GM19023 (cell line): ENCODE data around the gene CTDSP1.

Experiments used
- ATAC-seq: cut with Tn5 transposase; IDR thresholded peaks from one replicate; pipeline ENCODE4 v1.9.1; 2021; ENCODE audit warnings: mild to moderate bottlenecking, moderate library complexity; ENCODE audit not compliant: unreplicated experiment

CTDSP1 gene

DNA sequence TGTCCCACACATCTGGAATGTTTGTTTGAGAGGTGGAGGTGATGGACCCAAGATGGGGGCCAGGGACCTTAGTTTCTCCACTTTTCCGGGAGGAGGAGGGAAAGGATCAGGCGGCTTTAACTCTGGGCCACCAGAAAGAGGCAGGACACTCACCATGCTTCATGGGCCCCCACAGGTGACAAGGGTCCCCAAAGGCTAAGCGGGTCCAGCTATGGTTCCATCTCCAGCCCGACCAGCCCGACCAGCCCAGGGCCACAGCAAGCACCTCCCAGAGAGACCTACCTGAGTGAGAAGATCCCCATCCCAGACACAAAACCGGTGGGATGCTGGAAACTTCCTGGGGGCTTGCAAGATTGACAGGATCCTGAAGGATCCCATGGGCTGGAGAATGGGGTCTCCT is 16.9 kb upstream of the CTDSP1 start:
- no peak for ATAC-seq

DNA sequence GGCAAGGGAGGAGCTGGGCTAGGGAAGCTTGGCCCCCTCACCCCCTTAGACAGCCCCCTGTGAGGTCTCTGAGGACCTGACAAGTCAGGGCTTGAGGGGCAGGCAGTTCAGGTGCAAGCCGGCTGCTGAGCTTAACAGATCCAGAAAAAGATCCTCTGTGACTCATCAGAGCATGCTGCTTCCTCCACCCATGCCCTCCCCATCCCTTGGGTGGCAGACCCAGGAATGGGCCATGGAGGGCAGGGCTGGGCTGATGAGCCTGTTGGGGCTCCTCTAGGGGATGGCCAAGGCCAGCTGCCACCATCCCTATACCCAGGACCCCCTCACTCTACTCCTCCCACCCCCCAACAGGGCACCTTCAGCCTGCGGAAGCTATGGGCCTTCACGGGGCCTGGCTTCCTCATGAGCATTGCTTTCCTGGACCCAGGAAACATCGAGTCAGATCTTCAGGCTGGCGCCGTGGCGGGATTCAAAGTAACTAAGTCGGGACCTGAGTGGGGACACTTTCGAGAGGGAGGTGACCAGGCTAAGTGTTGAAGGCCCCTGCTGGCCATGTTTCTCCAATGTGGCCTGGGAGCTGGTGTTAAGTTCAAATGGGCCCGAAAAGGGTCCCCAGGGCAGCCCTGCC is 15.7 kb upstream of the CTDSP1 start:
- ATAC-seq: no peak

DNA sequence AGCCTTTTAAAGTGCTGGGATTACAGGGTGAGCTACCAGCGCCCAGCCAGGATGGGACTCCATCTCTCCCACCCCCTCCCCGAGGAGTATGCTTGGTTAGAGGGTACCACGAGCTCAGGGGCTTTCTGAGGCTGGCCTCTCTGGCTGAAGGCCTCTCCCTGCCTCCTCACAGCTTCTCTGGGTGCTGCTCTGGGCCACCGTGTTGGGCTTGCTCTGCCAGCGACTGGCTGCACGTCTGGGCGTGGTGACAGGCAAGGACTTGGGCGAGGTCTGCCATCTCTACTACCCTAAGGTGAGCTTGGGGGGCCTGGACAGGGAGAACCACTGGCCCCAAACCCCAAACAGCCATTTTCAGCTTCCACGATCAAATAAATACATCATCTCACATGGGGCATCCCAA is 14.7 kb upstream of the CTDSP1 start:
- ATAC-seq: no peak

DNA sequence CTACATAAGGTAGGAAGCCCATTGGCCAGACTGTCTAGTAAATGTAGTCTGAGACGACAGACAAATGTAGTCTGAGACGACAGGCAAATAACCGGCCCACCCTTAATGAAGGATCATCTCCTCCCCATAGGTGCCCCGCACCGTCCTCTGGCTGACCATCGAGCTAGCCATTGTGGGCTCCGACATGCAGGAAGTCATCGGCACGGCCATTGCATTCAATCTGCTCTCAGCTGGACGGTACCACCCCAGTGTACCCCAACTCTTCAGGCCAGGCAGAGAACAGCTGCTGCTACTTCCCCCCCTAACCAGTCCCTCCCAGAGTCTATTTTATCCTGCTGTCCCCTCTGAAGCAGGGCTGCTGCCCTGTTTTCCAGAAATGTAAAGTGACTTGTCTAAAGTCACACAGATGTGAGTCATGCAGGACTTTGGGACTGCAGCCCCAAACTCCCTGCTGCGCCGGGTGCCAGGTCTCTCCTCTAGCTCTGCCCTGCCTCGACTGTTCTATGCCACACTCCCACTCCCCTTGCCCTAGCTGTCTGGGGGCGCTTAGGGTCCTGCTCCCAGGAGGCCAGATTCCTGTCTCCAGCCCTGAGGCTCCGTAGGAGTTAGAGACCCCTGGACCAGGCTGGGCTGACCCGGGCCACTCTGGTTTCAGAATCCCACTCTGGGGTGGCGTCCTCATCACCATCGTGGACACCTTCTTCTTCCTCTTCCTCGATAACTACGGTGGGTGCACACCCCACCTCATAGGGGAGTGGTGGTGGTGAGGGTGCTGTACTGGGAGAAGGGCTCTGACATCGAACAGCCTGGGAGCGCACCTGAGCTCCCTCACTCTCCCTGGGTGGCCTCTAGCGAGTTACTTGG is 12.9 kb upstream of the CTDSP1 start:
- ATAC-seq: no peak

DNA sequence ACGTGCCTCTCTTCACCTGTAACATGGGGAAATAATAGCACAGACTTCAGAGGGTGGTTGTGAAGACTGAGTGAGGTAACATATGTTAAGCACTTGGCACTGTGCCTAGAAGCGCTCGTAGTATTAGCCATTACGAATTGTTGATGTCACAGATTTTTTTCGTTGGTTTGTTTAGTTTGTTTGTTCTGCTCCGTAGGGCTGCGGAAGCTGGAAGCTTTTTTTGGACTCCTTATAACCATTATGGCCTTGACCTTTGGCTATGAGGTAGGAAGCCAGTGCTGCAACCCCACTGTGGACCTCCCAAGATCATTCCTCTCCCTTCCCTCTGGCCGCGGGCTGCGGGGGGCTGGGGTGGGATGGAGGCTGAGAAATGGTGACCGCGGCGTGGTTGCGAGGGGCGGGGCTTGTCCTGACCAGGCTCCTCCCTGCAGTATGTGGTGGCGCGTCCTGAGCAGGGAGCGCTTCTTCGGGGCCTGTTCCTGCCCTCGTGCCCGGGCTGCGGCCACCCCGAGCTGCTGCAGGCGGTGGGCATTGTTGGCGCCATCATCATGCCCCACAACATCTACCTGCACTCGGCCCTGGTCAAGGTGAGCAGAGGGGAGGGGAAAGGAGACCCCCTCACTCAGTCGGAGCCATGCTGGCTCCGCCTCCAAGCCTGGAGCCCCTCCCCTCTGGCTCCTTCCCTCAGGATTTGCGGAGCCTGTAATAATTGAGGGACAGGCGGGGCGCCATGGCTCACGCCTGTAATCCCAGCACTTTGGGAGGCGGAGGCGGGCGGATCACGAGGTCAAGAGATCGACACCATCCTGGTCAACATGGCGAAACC is 12.1 kb upstream of the CTDSP1 start:
- no peak for ATAC-seq

GRCh38 chr2:218389333-218390150 is 10.1 kb upstream of the CTDSP1 start:
- no peak for ATAC-seq

DNA sequence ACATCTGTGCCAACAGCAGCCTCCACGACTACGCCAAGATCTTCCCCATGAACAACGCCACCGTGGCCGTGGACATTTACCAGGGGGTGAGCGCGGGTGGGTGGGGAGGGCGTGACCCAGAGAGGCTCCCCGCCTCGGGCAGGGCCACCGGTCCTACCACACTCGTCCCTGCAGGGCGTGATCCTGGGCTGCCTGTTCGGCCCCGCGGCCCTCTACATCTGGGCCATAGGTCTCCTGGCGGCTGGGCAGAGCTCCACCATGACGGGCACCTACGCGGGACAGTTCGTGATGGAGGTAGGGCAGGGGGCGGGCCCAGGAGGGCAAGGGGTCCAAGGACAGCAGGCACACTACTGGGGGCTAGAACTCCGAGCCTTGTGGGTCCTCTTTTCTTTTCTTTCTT is 8.5 kb upstream of the CTDSP1 start:
- ATAC-seq: no peak

DNA sequence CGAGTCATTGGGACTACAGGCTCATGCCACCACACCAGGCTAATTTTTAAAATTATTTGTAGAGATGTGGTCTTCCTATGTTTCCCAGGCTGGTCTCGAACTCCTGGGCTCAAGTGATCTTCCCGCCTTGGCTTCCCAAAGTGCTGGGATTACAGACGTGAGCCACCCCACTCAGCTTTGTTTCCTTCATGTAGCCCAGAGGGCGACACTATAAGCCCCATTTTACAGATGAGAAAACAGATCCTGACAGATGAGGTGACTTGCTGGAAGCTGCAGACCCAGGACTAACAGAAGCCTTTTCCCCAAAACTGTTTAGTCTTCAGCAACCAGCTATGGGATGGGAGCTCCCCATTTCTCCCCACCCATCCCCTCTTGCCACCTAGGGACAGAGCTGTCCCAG is 7.2 kb upstream of the CTDSP1 start:
- ATAC-seq: no peak

DNA sequence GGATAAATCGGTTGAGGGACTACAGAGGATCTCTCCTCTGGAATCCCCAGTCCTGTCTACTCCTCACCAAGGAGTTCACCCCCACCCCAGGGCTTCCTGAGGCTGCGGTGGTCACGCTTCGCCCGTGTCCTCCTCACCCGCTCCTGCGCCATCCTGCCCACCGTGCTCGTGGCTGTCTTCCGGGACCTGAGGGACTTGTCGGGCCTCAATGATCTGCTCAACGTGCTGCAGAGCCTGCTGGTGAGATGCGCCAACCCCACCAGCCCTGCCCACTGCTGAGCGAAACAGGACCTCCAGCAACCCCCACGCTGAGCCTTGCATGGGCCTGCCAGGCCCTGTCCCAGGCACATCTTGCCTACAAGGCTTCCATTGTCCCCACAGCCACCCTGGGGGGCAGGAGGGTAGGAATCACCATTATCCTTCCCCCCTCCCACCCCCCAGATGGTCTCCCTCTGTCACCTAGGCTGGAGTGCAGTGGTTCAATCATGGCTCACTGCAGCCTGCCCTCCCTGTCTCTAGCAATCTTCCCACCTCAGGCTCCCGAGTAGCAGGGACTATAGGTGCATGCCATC is 6.7 kb upstream of the CTDSP1 start:
- no peak for ATAC-seq

DNA sequence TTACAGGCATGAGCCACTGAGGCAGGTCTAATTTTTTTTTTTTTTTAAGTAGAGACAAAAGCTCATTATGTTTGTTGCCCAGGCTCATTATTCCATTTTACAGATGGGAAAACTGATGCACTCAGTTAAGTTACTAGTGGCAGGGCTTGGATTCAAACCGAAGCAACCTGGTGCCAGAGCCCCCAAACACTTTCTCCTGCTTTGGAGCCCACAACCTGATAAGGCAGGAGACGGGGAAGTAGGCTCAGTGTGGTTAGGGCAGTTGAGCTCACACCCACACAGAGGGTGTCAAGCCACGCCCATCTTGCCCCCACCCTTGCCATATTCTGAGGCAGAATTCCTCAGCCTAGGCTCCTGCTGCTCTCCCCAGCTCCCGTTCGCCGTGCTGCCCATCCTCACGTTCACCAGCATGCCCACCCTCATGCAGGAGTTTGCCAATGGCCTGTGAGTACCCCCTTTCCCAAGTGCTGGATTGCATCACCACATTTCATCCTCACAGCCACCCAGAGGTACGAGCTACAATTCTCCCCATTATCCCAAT is 5.8 kb upstream of the CTDSP1 start:
- no peak for ATAC-seq

GRCh38 chr2:218394298-218395089 is 5.2 kb upstream of the CTDSP1 start:
- no peak for ATAC-seq

DNA sequence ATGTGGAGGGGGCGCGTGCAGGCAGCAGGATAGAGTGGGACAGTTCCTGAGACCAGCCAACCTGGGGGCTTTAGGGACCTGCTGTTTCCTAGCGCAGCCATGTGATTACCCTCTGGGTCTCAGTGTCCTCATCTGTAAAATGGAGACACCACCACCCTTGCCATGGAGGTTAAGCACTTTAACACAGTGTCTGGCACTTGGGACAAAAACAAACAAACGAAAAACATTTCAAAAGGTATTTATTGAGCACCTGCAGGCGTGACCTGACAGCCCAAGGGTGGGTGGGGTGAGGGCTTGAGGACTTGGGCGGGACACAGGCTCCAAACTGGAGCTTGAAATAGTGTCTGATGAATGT is 4.6 kb upstream of the CTDSP1 start:
- ATAC-seq: no peak

GRCh38 chr2:218395456-218395825 is 4.2 kb upstream of the CTDSP1 start:
- ATAC-seq: no peak

GRCh38 chr2:218395826-218396687 is 3.6 kb upstream of the CTDSP1 start:
- peak; percentile 42 for ATAC-seq

DNA sequence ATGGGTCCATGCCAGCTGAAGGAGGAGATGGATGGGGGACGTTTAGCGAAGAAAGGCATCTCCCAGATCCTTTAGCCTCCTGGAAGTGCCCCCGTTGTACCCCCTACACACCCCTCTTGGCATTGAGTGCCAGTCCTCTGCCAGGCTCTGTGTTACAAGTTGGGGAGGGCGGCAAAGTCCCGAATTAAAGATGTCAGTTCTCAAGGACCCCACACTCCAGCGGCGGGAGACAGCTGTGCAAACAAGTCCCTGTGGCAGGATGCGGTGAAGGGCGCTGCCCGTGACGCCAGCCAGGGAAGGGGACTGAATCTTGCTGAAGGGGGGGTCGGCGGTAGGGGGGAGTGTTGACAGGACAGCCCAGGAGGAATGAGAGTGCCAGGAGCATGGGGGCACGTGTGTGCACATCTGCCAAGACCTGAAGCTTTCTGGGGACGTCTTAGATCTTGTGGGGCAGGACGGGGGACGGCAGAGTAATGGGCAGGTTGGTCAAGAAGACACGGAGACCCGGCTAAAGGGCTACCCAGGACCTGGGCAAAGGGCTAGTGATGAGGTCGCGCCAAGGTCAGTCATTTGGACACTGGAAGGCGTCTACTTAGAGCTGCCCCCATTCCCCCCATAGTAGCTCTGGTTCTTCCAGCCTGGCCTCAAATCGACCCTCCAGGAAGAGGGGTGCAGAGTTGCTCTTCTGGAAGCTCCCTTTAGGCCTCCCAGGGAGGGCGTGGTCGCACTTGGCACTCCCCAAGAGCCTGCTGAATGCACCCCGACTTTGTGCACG is 2.8 kb upstream of the CTDSP1 start:
- ATAC-seq: no peak

GRCh38 chr2:218397463-218397819 is 2.2 kb upstream of the CTDSP1 start:
- no peak for ATAC-seq

GRCh38 chr2:218397820-218398436 is 1.7 kb upstream of the CTDSP1 start:
- ATAC-seq: no peak
